IMR-90 (cell line): ENCODE measurements around the gene DAB1. TPM values are rescaled to one million over a fixed set of nuclear protein-coding genes. Genes with fewer than 3 reads are reported as not detected.

ENCODE experiments used
- ATAC-seq: fragments of 200-7000 bp; cut with Tn5 transposase; 2 replicates; pipeline ENCODE4 v1.9.1; 2020; ENCODE audit warnings: low read depth, mild to moderate bottlenecking, moderate library complexity
- BruUV-seq: library from RNA; stranded (reverse); fragments of 400-500 nt; replicated peaks from 2 replicates; lab custom pipeline; 2021; lab: Mats Ljungman, UMichigan
- CTCF ChIA-PET: fragments of 300-600 bp; formaldehyde crosslinking; extraction: SDS; loops from one replicate; lab custom pipeline; 2021; ENCODE audit warnings: antibody characterized with exemption; lab: Yijun Ruan, JAX
- POLR2A ChIA-PET: fragments of 300-600 bp; sonication (Branson Sonifier 250); formaldehyde crosslinking; loops from one replicate; lab custom pipeline; 2022; ENCODE audit warnings: antibody characterized with exemption; ENCODE audit not compliant: unreplicated experiment; lab: Charles Lee
- DNase-seq: peaks from one replicate; pipeline ENCODE4 v3.0.0; 2013
- H2AFZ ChIP-seq: replicated peaks from 2 replicates; pipeline ENCODE3; 2013; ENCODE audit warnings: low read length, mild to moderate bottlenecking; ENCODE audit not compliant: poor library complexity
- H2AK5ac ChIP-seq: 2 replicates; pipeline ENCODE4 v1.6.1; 2013; ENCODE audit warnings: low read depth, low read length, inconsistent platforms
- H2AK9ac ChIP-seq: replicated peaks from 2 replicates; pipeline ENCODE3; 2013; ENCODE audit warnings: mild to moderate bottlenecking, low read depth, low read length, moderate library complexity; ENCODE audit not compliant: poor library complexity
- H2BK120ac ChIP-seq: 2 replicates; pipeline ENCODE4 v1.6.1; 2013; ENCODE audit warnings: low read depth, low read length, inconsistent platforms
- H2BK15ac ChIP-seq: 3 replicates; pipeline ENCODE4 v1.6.1; 2013; ENCODE audit warnings: low read depth, low read length, inconsistent platforms
- H2BK20ac ChIP-seq: 2 replicates; pipeline ENCODE4 v1.6.1; 2013; ENCODE audit warnings: low read depth, mild to moderate bottlenecking, inconsistent platforms, low read length, moderate library complexity
- H2BK5ac ChIP-seq: 2 replicates; pipeline ENCODE4 v1.6.1; 2013; ENCODE audit warnings: mild to moderate bottlenecking, low read depth, low read length, inconsistent platforms; ENCODE audit not compliant: poor library complexity, severe bottlenecking
- H3K14ac ChIP-seq: replicated peaks from 2 replicates; pipeline ENCODE4 v1.6.1; 2013; ENCODE audit warnings: low read depth, low read length, inconsistent platforms
- H3K18ac ChIP-seq: 2 replicates; pipeline ENCODE4 v1.6.1; 2013; ENCODE audit warnings: low read depth, low read length, control low read depth
- H3K23ac ChIP-seq: 2 replicates; pipeline ENCODE4 v1.6.1; 2013; ENCODE audit warnings: low read depth, low read length, inconsistent platforms
- H3K27ac ChIP-seq: 2 replicates; pipeline ENCODE4 v1.5.1; 2013; ENCODE audit warnings: mild to moderate bottlenecking, control low read depth, low read length; ENCODE audit not compliant: insufficient read depth
- H3K27me3 ChIP-seq: 2 replicates; pipeline ENCODE4 v1.6.1; 2013; ENCODE audit warnings: low read length; ENCODE audit not compliant: control insufficient read depth, insufficient read depth
- H3K36me3 ChIP-seq: 2 replicates; pipeline ENCODE4 v1.6.1; 2013; ENCODE audit warnings: low read length, mixed read lengths; ENCODE audit not compliant: control insufficient read depth, insufficient read depth
- H3K4ac ChIP-seq: 2 replicates; pipeline ENCODE4 v1.6.1; 2013; ENCODE audit warnings: low read depth, low read length, inconsistent platforms
- H3K4me1 ChIP-seq: 2 replicates; pipeline ENCODE4 v1.6.1; 2013; ENCODE audit warnings: low read length, mixed read lengths; ENCODE audit not compliant: control insufficient read depth, insufficient read depth
- H3K4me2 ChIP-seq: 2 replicates; pipeline ENCODE4 v1.6.1; 2013; ENCODE audit warnings: low read depth, mild to moderate bottlenecking, control low read depth, low read length, moderate library complexity
- H3K4me3 ChIP-seq: 2 replicates; pipeline ENCODE4 v1.5.1; 2013; ENCODE audit warnings: low read depth, mild to moderate bottlenecking, control low read depth, low read length, moderate library complexity; ENCODE audit not compliant: insufficient read depth
- H3K56ac ChIP-seq: 2 replicates; pipeline ENCODE4 v1.6.1; 2013; ENCODE audit warnings: low read length, inconsistent platforms; ENCODE audit not compliant: insufficient read depth; ENCODE audit errors: extremely low read depth
- H3K79me1 ChIP-seq, 2 experiments: 2 replicates each; pipeline ENCODE4 v1.6.1; 2013; ENCODE audit warnings: low read length in 2 of 2, inconsistent platforms in 1 of 2, low read depth in 1 of 2
- H3K9ac ChIP-seq: 2 replicates; pipeline ENCODE4 v1.6.1; 2013; ENCODE audit warnings: low read depth, low read length, control low read depth
- H3K9me1 ChIP-seq: 2 replicates; pipeline ENCODE4 v1.6.1; 2013; ENCODE audit warnings: low read length, inconsistent platforms; ENCODE audit not compliant: insufficient read depth
- H3K9me3 ChIP-seq: 2 replicates; pipeline ENCODE4 v1.6.1; 2013; ENCODE audit warnings: low read length; ENCODE audit not compliant: control insufficient read depth, insufficient read depth
- H4K20me1 ChIP-seq: 2 replicates; pipeline ENCODE4 v1.6.1; 2013; ENCODE audit warnings: low read length, inconsistent platforms; ENCODE audit not compliant: insufficient read depth
- H4K5ac ChIP-seq: 2 replicates; pipeline ENCODE4 v1.6.1; 2013; ENCODE audit warnings: mild to moderate bottlenecking, low read depth, low read length, control low read depth
- H4K8ac ChIP-seq, 2 experiments: 2 replicates each; pipeline ENCODE4 v1.6.1; 2013; ENCODE audit warnings: low read depth in 2 of 2, low read length in 2 of 2, control low read depth in 1 of 2, inconsistent platforms in 1 of 2
- H4K91ac ChIP-seq: 2 replicates; pipeline ENCODE4 v1.6.1; 2013; ENCODE audit warnings: low read depth, low read length, inconsistent platforms; ENCODE audit not compliant: insufficient read depth
- BHLHE40 ChIP-seq: fragments of 150-350 bp; IDR thresholded peaks from 2 replicates; pipeline ENCODE4 v1.6.1; 2016; ENCODE audit warnings: mild to moderate bottlenecking, low read depth, low read length
- CEBPB ChIP-seq: IDR thresholded peaks from 2 replicates; pipeline ENCODE4 v1.6.1; 2012; ENCODE audit warnings: low read depth, low read length, improper control_type of control experiment
- CHD1 ChIP-seq: IDR thresholded peaks from 2 replicates; pipeline ENCODE4 v1.6.1; 2012; ENCODE audit warnings: low read depth, low read length, improper control_type of control experiment
- CTCF ChIP-seq: conservative IDR thresholded peaks from 2 replicates; pipeline ENCODE4 v1.5.1; 2012; ENCODE audit warnings: mild to moderate bottlenecking, low read depth, low read length, improper control_type of control experiment
- ELK1 ChIP-seq: fragments of 150-350 bp; IDR thresholded peaks from 2 replicates; pipeline ENCODE4 v1.6.1; 2016; ENCODE audit warnings: low read depth, mild to moderate bottlenecking, low read length, moderate library complexity, borderline replicate concordance
- FOS ChIP-seq: fragments of 150-350 bp; IDR thresholded peaks from 2 replicates; pipeline ENCODE4 v1.6.1; 2016; ENCODE audit warnings: low read depth, low read length
- MAFK ChIP-seq: IDR thresholded peaks from 2 replicates; pipeline ENCODE4 v1.6.1; 2012; ENCODE audit warnings: low read depth, low read length, improper control_type of control experiment
- MAZ ChIP-seq: IDR thresholded peaks from 2 replicates; pipeline ENCODE4 v1.6.1; 2012; ENCODE audit warnings: low read depth, mild to moderate bottlenecking, low read length, improper control_type of control experiment, moderate library complexity, borderline replicate concordance
- MXI1 ChIP-seq: IDR thresholded peaks from 2 replicates; pipeline ENCODE4 v1.6.1; 2012; ENCODE audit warnings: low read depth, mild to moderate bottlenecking, low read length, moderate library complexity, borderline replicate concordance
- NFE2L2 ChIP-seq: fragments of 150-350 bp; IDR thresholded peaks from 2 replicates; pipeline ENCODE4 v1.6.1; 2016; ENCODE audit warnings: low read depth, mild to moderate bottlenecking, low read length
- POLR2A ChIP-seq: IDR thresholded peaks from 2 replicates; pipeline ENCODE4 v1.6.1; 2012; ENCODE audit warnings: mild to moderate bottlenecking, low read depth, low read length
- RAD21 ChIP-seq: IDR thresholded peaks from 2 replicates; pipeline ENCODE4 v1.6.1; 2012; ENCODE audit warnings: low read length, improper control_type of control experiment
- RCOR1 ChIP-seq: IDR thresholded peaks from 2 replicates; pipeline ENCODE4 v1.6.1; 2012; ENCODE audit warnings: mild to moderate bottlenecking, low read length, improper control_type of control experiment; ENCODE audit not compliant: insufficient replicate concordance
- RFX5 ChIP-seq: IDR thresholded peaks from 2 replicates; pipeline ENCODE4 v1.8.0; 2012; ENCODE audit warnings: low read depth, mild to moderate bottlenecking, low read length, moderate library complexity
- SMC3 ChIP-seq: fragments of 150-350 bp; IDR thresholded peaks from 2 replicates; pipeline ENCODE4 v1.6.1; 2016; ENCODE audit warnings: low read depth, mild to moderate bottlenecking, antibody characterized with exemption, low read length, moderate library complexity
- WGBS, 2 experiments: methylation state at CpG; one replicate each; pipeline versions ENCODE4 v1.1.5 to v1.1.7; 2013; ENCODE audit warnings: missing lambda C conversion rate in 2 of 2; ENCODE audit not compliant: insufficient read length in 1 of 2; ENCODE audit errors: extremely low coverage in 2 of 2; 5-methylcytosine and 5-hydroxymethylcytosine counted together
- dilution Hi-C: fragments of 300-500 bp; cut with HindIII; formaldehyde crosslinking; loops from one replicate; pipeline ENCODE4 v1.14.3; 2018; ENCODE audit warnings: low sequenced_read_pairs; ENCODE audit not compliant: unreplicated experiment
- in situ Hi-C: fragments of 300-500 bp; cut with MboI; formaldehyde crosslinking; loops from 3 replicates; pipeline ENCODE4 v1.14.3; 2019; ENCODE audit warnings: low sequenced_read_pairs, inconsistent platforms, mixed read lengths
- intact Hi-C: fragments of 100-400 bp; cut with micrococcal nuclease; formaldehyde crosslinking; loops from 2 replicates; pipeline ENCODE4 v1.10.0; 2022
- polyA plus RNA-seq, 3 experiments: library from polyadenylated mRNA; depleted of rRNA; stranded (reverse); fragments of >200 nt; gene quantifications; 2 replicates each; pipeline ENCODE4 v1.2.3, GENCODE V29; 2012; ENCODE audit warnings: low replicate concordance in 1 of 3
- total RNA-seq: library from RNA; depleted of rRNA; stranded (reverse); fragments of >200 nt; gene quantifications from 2 replicates; pipeline ENCODE4 v1.2.3, GENCODE V29; 2012
- TF ChIP-seq, protein P1 (sequence below): fragments of 150-350 bp; IDR thresholded peaks from 2 replicates; pipeline ENCODE4 v1.6.1; 2017; ENCODE audit warnings: mild to moderate bottlenecking, antibody characterized with exemption, low read length, low read depth

DAB1 gene
- total and polyA plus RNA-seq, 2 of the 4 experiments (the other 2 are of a cell fraction) = 0.18 to 0.41 TPM

DNA sequence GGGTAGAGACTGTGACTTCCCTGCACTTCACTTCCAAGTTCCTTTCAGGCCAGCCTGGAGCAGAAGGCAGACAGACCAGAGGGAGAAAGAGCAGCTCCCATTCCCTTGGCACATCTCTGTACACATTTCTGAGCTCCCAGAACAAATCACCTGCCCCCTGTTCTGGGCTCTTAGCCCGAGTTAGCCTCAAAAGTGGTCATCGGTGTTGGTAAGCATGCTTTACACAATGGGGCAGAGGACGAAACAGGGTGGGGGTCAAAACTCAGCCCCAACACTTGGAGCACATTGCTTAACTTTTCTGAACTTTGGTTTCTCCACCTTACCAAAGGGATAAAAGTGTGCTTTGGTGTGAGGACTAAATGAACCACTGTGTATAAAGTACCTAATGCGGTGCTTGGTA, 98.7 kb downstream of the DAB1 start:
- POLR2A ChIA-PET = no interaction called here
- no peak overlapping the region for H2AK5ac ChIP-seq
- no peak overlapping the region for H3K56ac ChIP-seq
- intact Hi-C loops (no loop called here), in situ Hi-C loops (no loop called here), dilution Hi-C loops (no loop called here)
- no peak overlapping the region for H2BK120ac ChIP-seq
- WGBS, 2 experiments = no CpG with 5 or more reads among the region's 4 CpGs
- H3K18ac ChIP-seq = no peak overlapping the region
- H2AK9ac ChIP-seq = no peak overlapping the region
- no peak overlapping the region for H4K91ac ChIP-seq
- H3K4me1 ChIP-seq = no peaks in the 10 kb centered on the region
- no TSS peak for BruUV-seq
- H3K14ac ChIP-seq = no peak overlapping the region
- CTCF ChIA-PET = interaction anchor here (0.6 kb wide), 1 partner anchor 75 kb away, joined by 4 read pairs; no protein-coding TSS in a partner anchor
- H3K23ac ChIP-seq = no peak overlapping the region
- no peaks in the 10 kb centered on the region for H3K36me3 ChIP-seq
- no peak overlapping the region for H4K5ac ChIP-seq
- H3K4me3 ChIP-seq = no peak overlapping the region
- H4K8ac ChIP-seq = no peak overlapping the region
- H4K20me1 ChIP-seq = no peaks in the 10 kb centered on the region
- ATAC-seq = no peak
- no peak overlapping the region for H2BK5ac ChIP-seq
- H2BK20ac ChIP-seq = no peak overlapping the region
- no peaks in the 10 kb centered on the region for H3K79me1 ChIP-seq
- no peak overlapping the region for H3K4me2 ChIP-seq
- H3K4ac ChIP-seq = no peak overlapping the region
- H3K9me1 ChIP-seq = no peaks in the 10 kb centered on the region
- no peak overlapping the region for H3K27ac ChIP-seq
- no peak overlapping the region for H2AFZ ChIP-seq
- no peak overlapping the region for H2BK15ac ChIP-seq
- no peak for TF ChIP-seq POLR2A
- TF ChIP-seq, protein P1, sequence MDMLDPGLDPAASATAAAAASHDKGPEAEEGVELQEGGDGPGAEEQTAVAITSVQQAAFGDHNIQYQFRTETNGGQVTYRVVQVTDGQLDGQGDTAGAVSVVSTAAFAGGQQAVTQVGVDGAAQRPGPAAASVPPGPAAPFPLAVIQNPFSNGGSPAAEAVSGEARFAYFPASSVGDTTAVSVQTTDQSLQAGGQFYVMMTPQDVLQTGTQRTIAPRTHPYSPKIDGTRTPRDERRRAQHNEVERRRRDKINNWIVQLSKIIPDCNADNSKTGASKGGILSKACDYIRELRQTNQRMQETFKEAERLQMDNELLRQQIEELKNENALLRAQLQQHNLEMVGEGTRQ = no peak
- no peak for TF ChIP-seq CEBPB
- no peak for TF ChIP-seq MAZ
- no peak for TF ChIP-seq NFE2L2
- no peak for TF ChIP-seq MXI1
- no peak for TF ChIP-seq BHLHE40
- TF ChIP-seq RCOR1 = no peak
- TF ChIP-seq FOS = no peak
- no peak for TF ChIP-seq CTCF
- no peak for TF ChIP-seq SMC3
- TF ChIP-seq CHD1 = no peak
- TF ChIP-seq ELK1 = no peak
- TF ChIP-seq RFX5 = no peak
- no peak for TF ChIP-seq MAFK
- TF ChIP-seq RAD21 = no peak
- no peak overlapping the region for H3K9ac ChIP-seq
- H3K27me3 ChIP-seq = no peaks in the 10 kb centered on the region; the same call in 1 of the 2 replicates
- H3K9me3 ChIP-seq = no peaks in the 10 kb centered on the region
- DNase-seq = no peak
